Mucosa of rectum (tissue), 2 donors: ENCODE measurements around the gene LSS.

Experiments used
- H3K27ac ChIP-seq, 2 donors: one replicate each; pipeline ENCODE4 v1.7.0; 2013; ENCODE audit warnings: inconsistent platforms in 2 of 2, low read depth in 2 of 2, low read length in 2 of 2
- H3K27me3 ChIP-seq, 2 donors: one replicate each; pipeline ENCODE4 v1.7.0; 2013; ENCODE audit warnings: low read length in 2 of 2; ENCODE audit not compliant: control insufficient read depth in 2 of 2, insufficient read depth in 2 of 2
- H3K36me3 ChIP-seq, 2 donors: one replicate each; pipeline ENCODE4 v1.7.0; 2013; ENCODE audit warnings: low read length in 2 of 2; ENCODE audit not compliant: control insufficient read depth in 2 of 2, insufficient read depth in 2 of 2
- H3K4me1 ChIP-seq, 2 donors: one replicate each; pipeline ENCODE4 v1.7.0; 2013; ENCODE audit warnings: low read length in 2 of 2, mild to moderate bottlenecking in 1 of 2; ENCODE audit not compliant: control insufficient read depth in 2 of 2, insufficient read depth in 2 of 2
- H3K4me3 ChIP-seq, 2 donors: one replicate each; pipeline ENCODE4 v1.7.0; 2013; ENCODE audit warnings: low read length in 2 of 2
- H3K9ac ChIP-seq, 2 donors: one replicate each; pipeline ENCODE4 v1.7.0; 2013; ENCODE audit warnings: low read length in 2 of 2, low read depth in 1 of 2, mild to moderate bottlenecking in 1 of 2
- H3K9me3 ChIP-seq, 2 donors: one replicate each; pipeline ENCODE4 v1.7.0; 2013; ENCODE audit warnings: low read length in 2 of 2; ENCODE audit not compliant: control insufficient read depth in 2 of 2
- donor health status: healthy.
- donor health status: Normal muscosa, but diverticular disease.

The LSS gene

GRCh38 chr21:46168659-46169386 lies 59.8 kb downstream of the LSS start:
- Histone ChIP-seq H3K9me3 (no peaks in the 10 kb centered on the region), H3K36me3 (no peaks in the 10 kb centered on the region), H3K4me1 (no peaks in the 10 kb centered on the region), H3K27me3 (no peaks in the 10 kb centered on the region), H3K4me3 (no peak overlapping the region), H3K9ac (no peak overlapping the region), H3K27ac (no peak overlapping the region)

GRCh38 chr21:46168238-46168637 lies 60.3 kb downstream of the LSS start:
- no peaks in the 10 kb centered on the region for H3K9me3 ChIP-seq
- no peak overlapping the region for H3K27ac ChIP-seq
- H3K36me3 ChIP-seq, result no peaks in the 10 kb centered on the region
- H3K9ac ChIP-seq, result no peak overlapping the region
- no peaks in the 10 kb centered on the region for H3K27me3 ChIP-seq
- no peak overlapping the region for H3K4me3 ChIP-seq
- no peaks in the 10 kb centered on the region for H3K4me1 ChIP-seq

- H3K27me3 ChIP-seq, result no peaks in the 10 kb centered on the region
- no peaks in the 10 kb centered on the region for H3K36me3 ChIP-seq
- no peak overlapping the region for H3K4me3 ChIP-seq
- no peaks in the 10 kb centered on the region for H3K9me3 ChIP-seq
- no peaks in the 10 kb centered on the region for H3K4me1 ChIP-seq
- no peak overlapping the region for H3K27ac ChIP-seq
- H3K9ac ChIP-seq, result no peak overlapping the region
Measured at GRCh38 chr21:46165098-46165497, 63.5 kb downstream of the LSS start.

GRCh38 chr21:46163380-46163779 lies 65.2 kb downstream of the LSS start:
- no peaks in the 10 kb centered on the region for H3K27me3 ChIP-seq

GRCh38 chr21:46161633-46162592 lies 66.7 kb downstream of the LSS start:
- no peak overlapping the region for H3K27ac ChIP-seq
- H3K27me3 ChIP-seq, result no peaks in the 10 kb centered on the region
- no peak overlapping the region for H3K9ac ChIP-seq
- no peaks in the 10 kb centered on the region for H3K9me3 ChIP-seq
- H3K4me1 ChIP-seq, result no peaks in the 10 kb centered on the region
- H3K36me3 ChIP-seq, result no peaks in the 10 kb centered on the region
- no peak overlapping the region for H3K4me3 ChIP-seq

More at GRCh38 chr21:46163380-46163779, 65.2 kb downstream of the LSS start:
- Histone ChIP-seq H3K9ac (no peak overlapping the region), H3K36me3 (no peaks in the 10 kb centered on the region), H3K4me3 (no peak overlapping the region), H3K27ac (no peak overlapping the region), H3K9me3 (no peaks in the 10 kb centered on the region), H3K4me1 (no peaks in the 10 kb centered on the region)

GRCh38 chr21:46160907-46161632 lies 67.5 kb downstream of the LSS start:
- Histone ChIP-seq H3K27ac (no peak overlapping the region), H3K4me3 (no peak overlapping the region), H3K9ac (no peak overlapping the region)

GRCh38 chr21:46160657-46160906 lies 68.0 kb downstream of the LSS start:
- no peak overlapping the region for H3K4me3 ChIP-seq
- H3K4me1 ChIP-seq, result no peaks in the 10 kb centered on the region
- H3K27ac ChIP-seq, result no peak overlapping the region
- no peaks in the 10 kb centered on the region for H3K9me3 ChIP-seq
- peaks cover 0 to 2% of the 10 kb centered on the region in 2 donors for H3K36me3 ChIP-seq
- no peak overlapping the region for H3K9ac ChIP-seq
- H3K27me3 ChIP-seq, result no peaks in the 10 kb centered on the region

More at GRCh38 chr21:46160907-46161632, 67.5 kb downstream of the LSS start:
- Histone ChIP-seq H3K27me3 (no peaks in the 10 kb centered on the region), H3K9me3 (no peaks in the 10 kb centered on the region), H3K4me1 (no peaks in the 10 kb centered on the region), H3K36me3 (peaks cover 0 to 2% of the 10 kb centered on the region in 2 donors)

GRCh38 chr21:46159841-46160656 lies 68.5 kb downstream of the LSS start:
- Histone ChIP-seq H3K4me1 (no peaks in the 10 kb centered on the region), H3K4me3 (no peak overlapping the region), H3K9ac (no peak overlapping the region), H3K27ac (no peak overlapping the region), H3K36me3 (peaks cover 0 to 2% of the 10 kb centered on the region in 2 donors), H3K27me3 (no peaks in the 10 kb centered on the region), H3K9me3 (no peaks in the 10 kb centered on the region)

- no peaks in the 10 kb centered on the region for H3K9me3 ChIP-seq
- H3K4me3 ChIP-seq, result no peak overlapping the region
- H3K27ac ChIP-seq, result no peak overlapping the region
- H3K9ac ChIP-seq, result no peak overlapping the region
- no peaks in the 10 kb centered on the region for H3K4me1 ChIP-seq
- no peaks in the 10 kb centered on the region for H3K27me3 ChIP-seq
- peaks cover 0 to 2% of the 10 kb centered on the region in 2 donors for H3K36me3 ChIP-seq
Measured at GRCh38 chr21:46159390-46159789, 69.2 kb downstream of the LSS start.
